GM19193 (cell line): ENCODE data around the gene ANKRD44.

Experiments used
- POLR2A ChIP-seq: IDR thresholded peaks from 4 replicates; pipeline ENCODE4 v1.6.1; 2011; ENCODE audit not compliant: insufficient read depth, insufficient read length; ENCODE audit errors: extremely low read depth

ANKRD44 gene

DNA sequence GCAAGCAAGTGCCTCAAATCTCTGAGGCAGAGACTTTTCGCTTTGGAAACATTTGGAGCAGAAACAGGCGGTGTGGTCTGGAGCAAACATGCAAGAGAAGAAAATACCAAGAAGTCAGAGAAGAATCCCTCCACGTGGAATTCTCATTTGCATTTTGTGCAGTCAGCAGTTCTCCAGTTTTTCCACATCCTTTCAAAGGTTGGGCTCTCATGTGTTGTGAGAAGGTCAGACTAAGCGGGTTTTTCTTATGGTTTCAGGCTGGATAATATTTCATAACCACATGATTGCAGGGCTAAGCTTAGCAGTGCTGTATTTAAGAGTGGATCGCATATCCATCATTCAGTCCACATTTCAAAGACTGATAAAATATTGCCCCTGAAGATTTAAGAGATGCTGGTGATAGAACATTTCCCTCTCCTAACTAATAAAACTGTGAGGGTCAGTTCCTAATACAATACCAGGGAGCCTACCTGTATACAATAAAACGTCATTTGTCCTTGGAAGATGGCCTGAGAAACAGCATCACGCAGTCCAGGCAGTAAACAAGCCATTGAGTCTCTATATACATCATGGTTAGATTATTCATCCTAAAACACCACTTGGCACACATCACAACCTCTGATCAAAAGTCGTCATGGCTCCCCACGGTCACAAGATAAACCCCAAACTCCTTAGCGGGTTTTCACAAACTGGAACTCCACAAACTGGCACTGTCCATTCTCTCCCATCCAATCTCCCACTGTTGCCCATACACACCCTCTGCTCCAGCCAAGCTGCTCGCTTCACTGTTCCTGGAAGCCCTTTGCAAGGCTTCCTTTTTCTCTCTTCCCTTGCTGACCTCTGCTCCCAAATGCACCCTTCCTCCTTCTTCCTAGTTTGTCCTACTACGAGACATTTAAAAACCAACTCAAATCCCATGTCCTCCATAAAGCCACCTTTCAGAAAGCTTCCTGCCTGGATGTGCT is 31.5 kb downstream of the ANKRD44 start:
- TF ChIP-seq POLR2A = no peak

- no peak for TF ChIP-seq POLR2A
These were observed 32.8 kb downstream of the ANKRD44 start for GRCh38 chr2:197277794-197278193.

GRCh38 chr2:197276156-197276555 is 34.4 kb downstream of the ANKRD44 start:
- TF ChIP-seq POLR2A = no peak

DNA sequence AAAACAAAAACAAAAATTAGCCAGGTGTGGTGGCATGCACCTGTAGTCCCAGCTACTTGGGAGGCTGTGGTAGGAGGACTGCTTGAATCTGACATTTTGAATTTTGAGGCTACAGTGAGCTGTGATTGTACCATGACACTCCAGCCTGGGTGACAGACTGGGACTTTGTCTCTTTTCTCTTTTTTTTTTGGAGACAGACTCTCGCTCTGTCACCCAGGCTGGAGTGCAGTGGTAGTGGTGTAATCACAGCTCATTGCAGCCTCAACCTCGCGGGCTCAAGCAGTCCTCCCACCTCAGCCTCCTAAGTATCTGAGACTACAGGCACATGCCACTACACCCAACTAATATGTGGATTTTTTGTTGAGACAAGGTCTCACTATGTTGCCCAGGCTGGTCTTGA is 35.6 kb downstream of the ANKRD44 start:
- no peak for TF ChIP-seq POLR2A

DNA sequence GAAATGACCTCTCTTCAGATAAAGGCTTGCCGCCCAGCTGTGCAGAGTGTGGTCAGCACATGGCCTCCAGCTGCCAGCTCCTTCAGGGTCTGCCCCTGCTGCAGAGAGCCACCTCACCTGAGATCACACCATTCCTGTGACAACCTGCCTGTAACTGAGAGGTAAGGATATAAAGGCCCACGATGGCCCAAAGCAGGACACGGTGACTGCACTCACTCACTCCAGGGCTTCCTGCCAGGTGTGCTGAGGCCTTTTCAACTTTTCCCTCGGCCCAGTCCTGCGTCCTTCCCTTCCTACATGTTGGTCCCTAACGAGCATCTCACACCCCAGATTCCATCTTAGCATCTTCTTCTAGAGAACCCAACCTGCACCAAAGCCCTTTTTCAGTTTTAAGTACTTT is 36.2 kb downstream of the ANKRD44 start:
- TF ChIP-seq POLR2A = no peak

GRCh38 chr2:197273485-197273884 is 37.1 kb downstream of the ANKRD44 start:
- TF ChIP-seq POLR2A = no peak

DNA sequence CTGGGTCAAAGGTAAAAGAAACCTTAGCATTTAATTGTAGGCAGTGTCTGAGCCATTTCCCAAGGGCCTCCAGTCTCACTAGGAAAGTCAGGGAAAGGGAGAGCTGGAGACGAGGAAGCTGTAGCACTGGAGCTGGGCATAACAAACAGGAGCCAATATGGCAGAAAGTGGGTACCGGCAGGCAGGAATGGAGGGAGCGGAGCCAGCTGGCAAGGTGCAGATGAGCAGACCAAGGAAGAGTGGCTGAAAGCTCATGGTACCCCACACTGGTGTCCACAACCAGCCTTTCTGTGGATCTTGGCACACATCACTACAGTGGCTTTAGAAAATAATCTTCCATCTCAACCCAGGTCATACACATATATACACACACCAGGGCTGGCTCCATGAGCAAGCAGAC is 40.0 kb downstream of the ANKRD44 start:
- TF ChIP-seq POLR2A = no peak

GRCh38 chr2:197269815-197270214 is 40.8 kb downstream of the ANKRD44 start:
- no peak for TF ChIP-seq POLR2A

GRCh38 chr2:197268786-197269584 is 41.6 kb downstream of the ANKRD44 start:
- TF ChIP-seq POLR2A = no peak

DNA sequence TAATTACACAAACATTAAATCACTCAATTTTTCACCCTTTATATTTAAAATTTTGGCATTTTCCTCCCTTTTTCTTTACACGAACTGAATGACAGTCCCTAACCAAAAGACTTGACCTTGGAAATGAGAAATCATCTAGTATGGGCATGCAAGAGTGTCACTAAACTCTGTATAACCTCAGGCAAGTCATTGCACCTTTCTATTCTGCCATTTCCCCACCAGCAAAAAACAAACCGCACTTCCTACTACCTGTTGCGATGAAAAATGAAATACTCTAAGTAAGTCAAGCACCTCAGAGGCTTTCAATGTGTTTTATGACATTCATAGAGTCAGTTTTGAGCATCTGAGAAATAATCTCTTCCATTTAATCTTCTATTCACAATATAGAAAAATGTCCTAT is 44.1 kb downstream of the ANKRD44 start:
- no peak for TF ChIP-seq POLR2A

GRCh38 chr2:197265924-197266323 is 44.7 kb downstream of the ANKRD44 start:
- TF ChIP-seq POLR2A = no peak

- TF ChIP-seq POLR2A = no peak
These were observed 45.5 kb downstream of the ANKRD44 start for GRCh38 chr2:197265036-197265435.

DNA sequence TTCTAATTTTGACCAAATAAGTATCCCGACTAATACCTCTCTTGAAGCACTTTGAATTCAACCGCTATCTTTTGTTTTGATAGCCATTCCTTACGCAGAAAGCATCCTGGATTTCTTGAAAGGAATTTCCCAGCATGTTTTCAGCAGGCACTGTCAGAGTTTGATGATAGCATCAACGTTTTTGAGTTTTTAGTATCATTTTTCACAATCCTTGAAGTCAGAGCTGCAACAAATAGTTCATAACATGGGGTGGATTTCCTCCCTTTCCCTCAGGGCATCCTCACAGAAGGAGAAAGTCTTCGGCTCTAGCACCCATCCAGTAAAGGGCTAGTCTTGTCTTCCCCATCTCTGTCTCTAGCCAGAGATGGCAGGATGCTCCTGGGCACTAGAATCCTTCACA is 46.2 kb downstream of the ANKRD44 start:
- no peak for TF ChIP-seq POLR2A

- TF ChIP-seq POLR2A = no peak
These were observed 47.5 kb downstream of the ANKRD44 start for GRCh38 chr2:197263077-197263476.

- no peak for TF ChIP-seq POLR2A
These were observed 48.8 kb downstream of the ANKRD44 start for GRCh38 chr2:197261808-197262226.

DNA sequence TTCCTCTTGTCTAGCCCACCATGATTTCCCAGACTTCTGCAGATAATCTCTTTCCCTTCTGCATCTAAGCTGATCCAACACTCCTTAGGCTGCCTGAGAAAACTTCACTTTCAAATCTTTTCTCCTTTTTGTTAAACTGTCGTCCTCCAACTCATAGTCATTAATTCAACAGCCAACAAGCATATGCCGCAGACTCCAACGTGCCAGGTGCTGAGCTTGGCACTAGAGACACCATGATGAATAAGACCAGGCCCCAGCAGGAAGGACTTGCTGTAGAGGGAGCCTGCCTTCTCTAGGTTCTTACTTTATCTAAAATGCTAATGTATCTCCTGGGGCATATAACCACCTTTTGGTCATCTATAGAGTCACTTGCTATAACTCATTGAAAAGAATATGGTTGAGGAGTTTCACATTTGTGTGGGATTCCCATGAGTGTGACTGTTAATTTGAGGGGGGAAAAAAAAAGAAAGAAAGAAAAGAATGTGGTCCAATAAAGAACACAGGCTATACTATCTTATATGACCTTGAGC is 51.0 kb downstream of the ANKRD44 start:
- TF ChIP-seq POLR2A = no peak

DNA sequence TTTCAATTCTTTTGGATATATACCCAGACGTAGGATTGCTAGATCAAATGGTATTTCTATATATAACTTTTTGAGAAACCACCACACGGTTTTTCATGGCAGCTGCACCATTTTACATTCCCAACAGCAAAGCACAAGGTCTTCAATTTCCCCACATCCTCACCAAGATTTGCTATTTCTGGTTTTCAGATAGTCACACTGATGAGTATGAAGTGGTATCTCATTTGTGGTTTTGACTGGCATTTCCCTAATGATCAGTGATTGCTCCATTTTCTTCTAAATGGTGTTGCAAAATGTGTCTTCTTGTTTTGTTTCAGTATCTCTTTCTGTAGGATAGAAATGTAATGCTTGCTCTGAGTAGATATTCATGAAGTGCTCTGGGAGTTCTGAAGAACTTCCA is 52.0 kb downstream of the ANKRD44 start:
- no peak for TF ChIP-seq POLR2A
